Right atrium auricular region (tissue), 2 donors: Measurements from ENCODE around the gene FEV. TPM values are rescaled to one million over a fixed set of nuclear protein-coding genes. Genes with fewer than 3 reads are reported as not detected.
A peak's percentile ranks its signal among the peaks of the same experiment; 100 is the strongest.

Experiments
- DNase-seq: peaks from one replicate; pipeline ENCODE4 v3.0.0-alpha.2; 2019; ENCODE audit warnings: low spot score
- H3K27ac ChIP-seq, 2 donors: fragments of 200-600 bp; sonication (generic); 1 replicate in 1 of 2; 2 replicates in 1 of 2; pipeline ENCODE4 v1.5.1; 2016 to 2019
- H3K27me3 ChIP-seq, 2 donors: fragments of 200-600 bp; sonication (generic); one replicate each; pipeline versions ENCODE4 v1.5.1 to v1.6.0; 2017 to 2019
- H3K36me3 ChIP-seq: fragments of 200-600 bp; sonication (generic); one replicate; pipeline ENCODE4 v1.5.1; 2016
- H3K4me1 ChIP-seq, 2 donors: fragments of 200-600 bp; sonication (generic); one replicate each; pipeline versions ENCODE4 v1.5.1 to v1.6.0; 2017 to 2019
- H3K4me3 ChIP-seq, 2 donors: fragments of 200-600 bp; sonication (generic); 1 replicate in 1 of 2; 2 replicates in 1 of 2; pipeline ENCODE4 v1.5.1; 2017 to 2019; ENCODE audit warnings: mild to moderate bottlenecking in 1 of 2, moderate library complexity in 1 of 2
- H3K9me3 ChIP-seq, 2 donors: fragments of 200-600 bp; sonication (generic); one replicate each; pipeline ENCODE4 v1.5.1; 2019
- CTCF ChIP-seq, 2 donors: fragments of 200-600 bp; sonication (generic); IDR thresholded peaks; one replicate each; pipeline ENCODE4 v1.5.1; 2019; ENCODE audit warnings: antibody characterized with exemption in 2 of 2
- total RNA-seq, 2 donors: library from RNA; depleted of rRNA; stranded (reverse); fragments of >200 nt; gene quantifications; one replicate each; pipeline ENCODE4 v1.1.0, GENCODE V29; 2016

Gene FEV
- total RNA-seq, 2 donors from 2014 or later, result not detected

- Histone ChIP-seq H3K27ac (no peak overlapping the region), H3K36me3 (no peaks in the 10 kb centered on the region), H3K9me3 (no peaks in the 10 kb centered on the region), H3K4me3 (peak overlapping the region in 1 of 2 donors; percentile 20), H3K4me1 (peaks cover 0 to 46% of the 10 kb centered on the region in 2 donors), H3K27me3 (peaks cover 40 to 92% of the 10 kb centered on the region in 2 donors)
- no peak for DNase-seq
- TF ChIP-seq CTCF (IDR thresholded peaks at IDR 0.05), result no peak
Observed at GRCh38 chr2:218985325-218986091, 524 bp upstream of the FEV start.

GRCh38 chr2:218984239-218985020, 554 bp downstream of the FEV start:
- no peak for TF ChIP-seq CTCF (IDR thresholded peaks at IDR 0.05)
- no peaks in the 10 kb centered on the region for H3K36me3 ChIP-seq
- peaks cover 39 to 84% of the 10 kb centered on the region in 2 donors for H3K27me3 ChIP-seq
- peak overlapping the region in 1 of 2 donors; percentile 20 for H3K4me3 ChIP-seq
- DNase-seq, result no peak
- peaks cover 0 to 57% of the 10 kb centered on the region in 2 donors for H3K4me1 ChIP-seq
- H3K9me3 ChIP-seq, result no peaks in the 10 kb centered on the region
- no peak overlapping the region for H3K27ac ChIP-seq

GRCh38 chr2:218983934-218984238, 1.1 kb downstream of the FEV start:
- no peak overlapping the region for H3K27ac ChIP-seq
- no peaks in the 10 kb centered on the region for H3K9me3 ChIP-seq
- no peak for TF ChIP-seq CTCF (IDR thresholded peaks at IDR 0.05)
- H3K4me1 ChIP-seq, result peaks cover 0 to 57% of the 10 kb centered on the region in 2 donors
- H3K4me3 ChIP-seq, result peak overlapping the region in 1 of 2 donors; percentile 20
- no peaks in the 10 kb centered on the region for H3K36me3 ChIP-seq
- no peak for DNase-seq
- peaks cover 37 to 81% of the 10 kb centered on the region in 2 donors for H3K27me3 ChIP-seq

GRCh38 chr2:218983263-218983933, 1.6 kb downstream of the FEV start:
- Histone ChIP-seq H3K4me1 (peaks cover 0 to 57% of the 10 kb centered on the region in 2 donors), H3K27me3 (peaks cover 32 to 76% of the 10 kb centered on the region in 2 donors), H3K27ac (no peak overlapping the region), H3K36me3 (no peaks in the 10 kb centered on the region), H3K9me3 (no peaks in the 10 kb centered on the region), H3K4me3 (peak overlapping the region in 1 of 2 donors; percentile 20)
- no peak for DNase-seq
- TF ChIP-seq CTCF (IDR thresholded peaks at IDR 0.05), result no peak

- Histone ChIP-seq H3K4me3 (peak overlapping the region in 1 of 2 donors; percentile 33), H3K9me3 (no peaks in the 10 kb centered on the region), H3K27me3 (peaks cover 32 to 72% of the 10 kb centered on the region in 2 donors), H3K27ac (no peak overlapping the region), H3K4me1 (peaks cover 0 to 57% of the 10 kb centered on the region in 2 donors), H3K36me3 (no peaks in the 10 kb centered on the region)
- DNase-seq, result no peak
- TF ChIP-seq CTCF (IDR thresholded peaks at IDR 0.05), result no peak
Observed at GRCh38 chr2:218982586-218983262, 2.3 kb downstream of the FEV start.
